Right lobe of liver (tissue), 6 donors: ENCODE data around the gene TECPR1. TPM values are rescaled to one million over a fixed set of nuclear protein-coding genes. Genes with fewer than 3 reads are reported as not detected.
"Not testable (repeated sequence)": the region's sequence is repeated elsewhere in the genome, so short reads cannot be mapped to it uniquely, and the experiment has no call there.

Experiments
- ATAC-seq, 4 donors: fragments of 200-7000 bp; cut with Tn5 transposase; one replicate each; pipeline ENCODE4 v1.9.1; 2020; ENCODE audit warnings: mild to moderate bottlenecking in 4 of 4, moderate library complexity in 4 of 4
- DNase-seq, 3 donors: peaks; one replicate each; pipeline ENCODE4 v3.0.0-alpha.2; 2020
- H3K27ac ChIP-seq, 3 donors: fragments of 200-600 bp; one replicate each; pipeline ENCODE4 v1.8.0; 2022
- H3K27me3 ChIP-seq, 2 donors: fragments of 200-600 bp; one replicate each; pipeline ENCODE4 v1.8.0; 2022
- H3K36me3 ChIP-seq, 4 donors: fragments of 200-600 bp; sonication (generic) in 1 of 4; one replicate each; pipeline versions ENCODE4 v1.5.1 to v1.8.0; 2017 to 2022; ENCODE audit warnings: control low read depth in 1 of 4
- H3K4me1 ChIP-seq, 4 donors: fragments of 200-600 bp; sonication (generic) in 1 of 4; one replicate each; pipeline versions ENCODE4 v1.5.1 to v1.8.0; 2017 to 2022; ENCODE audit warnings: control low read depth in 1 of 4
- H3K4me3 ChIP-seq, 3 donors: fragments of 200-600 bp; one replicate each; pipeline ENCODE4 v1.8.0; 2022
- H3K9me3 ChIP-seq, 4 donors: fragments of 200-600 bp; sonication (generic) in 1 of 4; one replicate each; pipeline versions ENCODE4 v1.5.1 to v1.8.0; 2017 to 2022; ENCODE audit warnings: control low read depth in 1 of 4
- POLR2A ChIP-seq: fragments of 450-650 bp; IDR thresholded peaks from one replicate; pipeline ENCODE4 v1.6.1; 2017; ENCODE audit warnings: antibody characterized with exemption, mild to moderate bottlenecking
- WGBS: methylation state at CpG from one replicate; pipeline ENCODE4 v1.1.6; 2018; ENCODE audit warnings: low coverage, low lambda C conversion rate; ENCODE audit not compliant: insufficient coverage; ENCODE audit errors: missing lambda C conversion rate; 5-methylcytosine and 5-hydroxymethylcytosine counted together
- intact Hi-C, 2 donors: fragments of 100-400 bp; cut with DNase I; formaldehyde crosslinking; loops; one replicate each; pipeline versions ENCODE4 v1.11.2 to v1.14.1; 2022
- total RNA-seq, 6 experiments: library from RNA; depleted of rRNA in 2 of 6; stranded (reverse); fragments of >200 nt in 2 of 6; fragmentation: NEBNext Ultra II Directional in 3 of 6; extraction: Animal tissue kit (Norgen Biotek cat#: 25700) in 3 of 6; gene quantifications; one replicate each; pipeline versions ENCODE4 v1.1.0 to v1.2.4, GENCODE V29; 2016 to 2023
- TF ChIP-seq, protein P1 (sequence below), 4 donors: fragments of 200-600 bp in 3 of 4; fragments of 450-650 bp in 1 of 4; IDR thresholded peaks; one replicate each; pipeline versions ENCODE4 v1.5.1 to v1.8.0; 2016 to 2022; ENCODE audit warnings: antibody characterized with exemption in 4 of 4, mild to moderate bottlenecking in 2 of 4
- donor health status: DM: no; HTN: yes; CAD: no.
- donor health status: DM: no; HTN: no; CAD: no.
- donor health status: DM: no; HTN: no; CAD: no.
- donor health status: DM: no; HTN: yes; CAD: no.
- donor health status: DM: no; HTN: yes; CAD: no.

The TECPR1 gene
- total RNA-seq, 6 experiments from 2014 or later, result 9.4 to 14.9 (median 12.4) TPM

- no peaks in the 10 kb centered on the region for H3K27me3 ChIP-seq
- no peak for ATAC-seq
- no CpG with 5 or more reads among the region's 30 CpGs for WGBS
- no peak overlapping the region for H3K27ac ChIP-seq
- TF ChIP-seq, protein P1, sequence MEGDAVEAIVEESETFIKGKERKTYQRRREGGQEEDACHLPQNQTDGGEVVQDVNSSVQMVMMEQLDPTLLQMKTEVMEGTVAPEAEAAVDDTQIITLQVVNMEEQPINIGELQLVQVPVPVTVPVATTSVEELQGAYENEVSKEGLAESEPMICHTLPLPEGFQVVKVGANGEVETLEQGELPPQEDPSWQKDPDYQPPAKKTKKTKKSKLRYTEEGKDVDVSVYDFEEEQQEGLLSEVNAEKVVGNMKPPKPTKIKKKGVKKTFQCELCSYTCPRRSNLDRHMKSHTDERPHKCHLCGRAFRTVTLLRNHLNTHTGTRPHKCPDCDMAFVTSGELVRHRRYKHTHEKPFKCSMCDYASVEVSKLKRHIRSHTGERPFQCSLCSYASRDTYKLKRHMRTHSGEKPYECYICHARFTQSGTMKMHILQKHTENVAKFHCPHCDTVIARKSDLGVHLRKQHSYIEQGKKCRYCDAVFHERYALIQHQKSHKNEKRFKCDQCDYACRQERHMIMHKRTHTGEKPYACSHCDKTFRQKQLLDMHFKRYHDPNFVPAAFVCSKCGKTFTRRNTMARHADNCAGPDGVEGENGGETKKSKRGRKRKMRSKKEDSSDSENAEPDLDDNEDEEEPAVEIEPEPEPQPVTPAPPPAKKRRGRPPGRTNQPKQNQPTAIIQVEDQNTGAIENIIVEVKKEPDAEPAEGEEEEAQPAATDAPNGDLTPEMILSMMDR (IDR thresholded peaks at IDR 0.05), result no peak
- no peaks in the 10 kb centered on the region for H3K4me1 ChIP-seq
- no peak overlapping the region for H3K4me3 ChIP-seq
- H3K9me3 ChIP-seq, result no peaks in the 10 kb centered on the region
- peak in 1 of 3 donors; percentile 52 for DNase-seq
- peaks cover 0 to 10% (median 0%) of the 10 kb centered on the region in 4 donors for H3K36me3 ChIP-seq
- intact Hi-C loops, result no loop called here
Measured at GRCh38 chr7:98222533-98223195, 29.4 kb downstream of the TECPR1 start.

- intact Hi-C loops, result no loop called here
- no peak for ATAC-seq
- no peaks in the 10 kb centered on the region for H3K9me3 ChIP-seq
- no peaks in the 10 kb centered on the region for H3K4me1 ChIP-seq
- no peaks in the 10 kb centered on the region for H3K27me3 ChIP-seq
- TF ChIP-seq POLR2A, result no peak
- TF ChIP-seq, protein P1 (IDR thresholded peaks at IDR 0.05), result no peak
- WGBS, result 80% methylated on average over 1 of the region's 34 CpGs
- no peak overlapping the region for H3K4me3 ChIP-seq
- H3K27ac ChIP-seq, result no peak overlapping the region
- peaks cover 0 to 6% (median 0%) of the 10 kb centered on the region in 4 donors for H3K36me3 ChIP-seq
- peak in 2 of 3 donors; percentile 17 to 42 for DNase-seq
Measured at GRCh38 chr7:98221611-98222532, 30.2 kb downstream of the TECPR1 start.

DNA sequence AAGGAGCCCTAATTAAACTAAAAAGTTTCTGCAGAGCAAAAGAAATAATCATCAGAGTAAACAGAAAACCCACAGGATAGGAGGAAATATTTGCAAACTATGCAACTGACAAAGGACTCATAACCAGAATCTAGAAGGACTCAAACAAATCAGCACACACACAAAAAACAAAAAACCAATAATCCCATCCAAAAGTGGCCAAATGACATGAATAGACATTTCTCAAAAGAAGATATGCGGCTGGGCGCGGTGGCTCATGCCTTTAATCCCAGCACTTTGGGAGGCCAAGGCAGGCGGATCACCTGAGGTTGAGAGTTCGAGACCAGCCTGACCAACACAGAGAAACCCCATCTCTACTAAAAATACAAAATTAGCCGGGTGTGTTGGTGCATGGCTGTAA is 32.6 kb downstream of the TECPR1 start:
- H3K4me1 ChIP-seq, ATAC-seq, DNase-seq, H3K4me3 ChIP-seq, H3K27ac ChIP-seq, H3K9me3 ChIP-seq, H3K36me3 ChIP-seq, H3K27me3 ChIP-seq, intact Hi-C loops: not testable (repeated sequence)
- 100% methylated on average over 4 of the region's 6 CpGs for WGBS

- Histone ChIP-seq H3K4me1 (no peaks in the 10 kb centered on the region), H3K36me3 (peaks cover 0 to 5% (median 0%) of the 10 kb centered on the region in 4 donors), H3K9me3 (no peaks in the 10 kb centered on the region), H3K27ac (no peak overlapping the region), H3K27me3 (no peaks in the 10 kb centered on the region), H3K4me3 (no peak overlapping the region)
- intact Hi-C loops, result no loop called here
- ATAC-seq (peak in 3 of 4 donors; percentile 6 to 45 (median 9)), DNase-seq (peak in 2 of 3 donors; percentile 23 to 58)
- WGBS, result 60% methylated on average over 13 of the region's 41 CpGs
- TF ChIP-seq, protein P1 (IDR thresholded peaks at IDR 0.05), result no peak
- TF ChIP-seq POLR2A, result no peak
Measured at GRCh38 chr7:98217623-98218582, 34.1 kb downstream of the TECPR1 start.
